ENCODE results near the gene MARCO.

MARCO gene

GRCh38 chr2:118991554-118991953, 49.6 kb downstream of the MARCO start:
- TF ChIP-seq ISL1 (CRISPR knock-in tag; IDR thresholded peaks at IDR 0.05) (no peak), GLIS3 (CRISPR knock-in tag; IDR thresholded peaks at IDR 0.05) (no peak), ZNF70 (CRISPR knock-in tag; IDR thresholded peaks at IDR 0.05) (no peak), ZFP3 (CRISPR knock-in tag; IDR thresholded peaks at IDR 0.05) (no peak), ARNTL (CRISPR knock-in tag; IDR thresholded peaks at IDR 0.05; ENCODE audit: borderline replicate concordance, low read depth) (no peak), ZC3H10 (CRISPR knock-in tag; IDR thresholded peaks at IDR 0.05) (no peak), TCF4 (CRISPR knock-in tag; IDR thresholded peaks at IDR 0.05; ENCODE audit: borderline replicate concordance) (no peak), CSDC2 (CRISPR knock-in tag; IDR thresholded peaks at IDR 0.05) (no peak), CSRNP3 (CRISPR knock-in tag; IDR thresholded peaks at IDR 0.05) (no peak), ZNF8 (CRISPR knock-in tag; IDR thresholded peaks at IDR 0.05) (no peak), RARB (CRISPR knock-in tag; IDR thresholded peaks at IDR 0.05) (no peak), SNAI2 (CRISPR knock-in tag; IDR thresholded peaks at IDR 0.05) (no peak)
- TF ChIP-seq, protein P1, sequence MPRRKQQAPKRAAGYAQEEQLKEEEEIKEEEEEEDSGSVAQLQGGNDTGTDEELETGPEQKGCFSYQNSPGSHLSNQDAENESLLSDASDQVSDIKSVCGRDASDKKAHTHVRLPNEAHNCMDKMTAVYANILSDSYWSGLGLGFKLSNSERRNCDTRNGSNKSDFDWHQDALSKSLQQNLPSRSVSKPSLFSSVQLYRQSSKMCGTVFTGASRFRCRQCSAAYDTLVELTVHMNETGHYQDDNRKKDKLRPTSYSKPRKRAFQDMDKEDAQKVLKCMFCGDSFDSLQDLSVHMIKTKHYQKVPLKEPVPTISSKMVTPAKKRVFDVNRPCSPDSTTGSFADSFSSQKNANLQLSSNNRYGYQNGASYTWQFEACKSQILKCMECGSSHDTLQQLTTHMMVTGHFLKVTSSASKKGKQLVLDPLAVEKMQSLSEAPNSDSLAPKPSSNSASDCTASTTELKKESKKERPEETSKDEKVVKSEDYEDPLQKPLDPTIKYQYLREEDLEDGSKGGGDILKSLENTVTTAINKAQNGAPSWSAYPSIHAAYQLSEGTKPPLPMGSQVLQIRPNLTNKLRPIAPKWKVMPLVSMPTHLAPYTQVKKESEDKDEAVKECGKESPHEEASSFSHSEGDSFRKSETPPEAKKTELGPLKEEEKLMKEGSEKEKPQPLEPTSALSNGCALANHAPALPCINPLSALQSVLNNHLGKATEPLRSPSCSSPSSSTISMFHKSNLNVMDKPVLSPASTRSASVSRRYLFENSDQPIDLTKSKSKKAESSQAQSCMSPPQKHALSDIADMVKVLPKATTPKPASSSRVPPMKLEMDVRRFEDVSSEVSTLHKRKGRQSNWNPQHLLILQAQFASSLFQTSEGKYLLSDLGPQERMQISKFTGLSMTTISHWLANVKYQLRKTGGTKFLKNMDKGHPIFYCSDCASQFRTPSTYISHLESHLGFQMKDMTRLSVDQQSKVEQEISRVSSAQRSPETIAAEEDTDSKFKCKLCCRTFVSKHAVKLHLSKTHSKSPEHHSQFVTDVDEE (CRISPR knock-in tag; IDR thresholded peaks at IDR 0.05): no peak
- TF ChIP-seq, protein P2, sequence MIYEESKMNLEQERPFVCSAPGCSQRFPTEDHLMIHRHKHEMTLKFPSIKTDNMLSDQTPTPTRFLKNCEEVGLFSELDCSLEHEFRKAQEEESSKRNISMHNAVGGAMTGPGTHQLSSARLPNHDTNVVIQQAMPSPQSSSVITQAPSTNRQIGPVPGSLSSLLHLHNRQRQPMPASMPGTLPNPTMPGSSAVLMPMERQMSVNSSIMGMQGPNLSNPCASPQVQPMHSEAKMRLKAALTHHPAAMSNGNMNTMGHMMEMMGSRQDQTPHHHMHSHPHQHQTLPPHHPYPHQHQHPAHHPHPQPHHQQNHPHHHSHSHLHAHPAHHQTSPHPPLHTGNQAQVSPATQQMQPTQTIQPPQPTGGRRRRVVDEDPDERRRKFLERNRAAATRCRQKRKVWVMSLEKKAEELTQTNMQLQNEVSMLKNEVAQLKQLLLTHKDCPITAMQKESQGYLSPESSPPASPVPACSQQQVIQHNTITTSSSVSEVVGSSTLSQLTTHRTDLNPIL (CRISPR knock-in tag; IDR thresholded peaks at IDR 0.05; ENCODE audit: low read depth): no peak
- no peak for ATAC-seq

GRCh38 chr2:118992740-118993391, 50.9 kb downstream of the MARCO start:
- TF ChIP-seq ZNF8 (CRISPR knock-in tag; IDR thresholded peaks at IDR 0.05) (no peak), ZC3H10 (CRISPR knock-in tag; IDR thresholded peaks at IDR 0.05) (no peak), CSRNP3 (CRISPR knock-in tag; IDR thresholded peaks at IDR 0.05) (no peak), PPARA (CRISPR knock-in tag; IDR thresholded peaks at IDR 0.05; ENCODE audit: borderline replicate concordance) (no peak), RARB (CRISPR knock-in tag; IDR thresholded peaks at IDR 0.05) (no peak), OSR1 (CRISPR knock-in tag; IDR thresholded peaks at IDR 0.05) (no peak), TOX (CRISPR knock-in tag; IDR thresholded peaks at IDR 0.05; ENCODE audit: borderline replicate concordance) (no peak), CSDC2 (CRISPR knock-in tag; IDR thresholded peaks at IDR 0.05) (no peak), PATZ1 (CRISPR knock-in tag; IDR thresholded peaks at IDR 0.05; ENCODE audit: borderline replicate concordance) (no peak), TCF4 (CRISPR knock-in tag; IDR thresholded peaks at IDR 0.05; ENCODE audit: borderline replicate concordance) (no peak), ISL1 (CRISPR knock-in tag; IDR thresholded peaks at IDR 0.05) (no peak), ZNF565 (CRISPR knock-in tag; conservative IDR thresholded peaks at IDR 0.05; ENCODE audit: low read depth) (no peak), ZFP3 (CRISPR knock-in tag; IDR thresholded peaks at IDR 0.05) (no peak), ARNTL (CRISPR knock-in tag; IDR thresholded peaks at IDR 0.05; ENCODE audit: borderline replicate concordance, low read depth) (no peak), ESRRG (CRISPR knock-in tag; IDR thresholded peaks at IDR 0.05) (no peak), ZNF70 (CRISPR knock-in tag; IDR thresholded peaks at IDR 0.05) (no peak)
- ATAC-seq: no peak

GRCh38 chr2:118993392-118993752, 51.4 kb downstream of the MARCO start:
- ATAC-seq: no peak
- TF ChIP-seq BACH2 (CRISPR knock-in tag; IDR thresholded peaks at IDR 0.05; ENCODE audit: borderline replicate concordance) (no peak), ZNF70 (CRISPR knock-in tag; IDR thresholded peaks at IDR 0.05) (no peak), GLIS3 (CRISPR knock-in tag; IDR thresholded peaks at IDR 0.05) (no peak), RARB (CRISPR knock-in tag; IDR thresholded peaks at IDR 0.05) (no peak), TOX (CRISPR knock-in tag; IDR thresholded peaks at IDR 0.05; ENCODE audit: borderline replicate concordance) (no peak), ZFP30 (CRISPR knock-in tag; IDR thresholded peaks at IDR 0.05) (no peak), TCF4 (CRISPR knock-in tag; IDR thresholded peaks at IDR 0.05; ENCODE audit: borderline replicate concordance) (no peak), ISL1 (CRISPR knock-in tag; IDR thresholded peaks at IDR 0.05) (no peak), ZNF8 (CRISPR knock-in tag; IDR thresholded peaks at IDR 0.05) (no peak), CSRNP3 (CRISPR knock-in tag; IDR thresholded peaks at IDR 0.05) (no peak), ESRRG (CRISPR knock-in tag; IDR thresholded peaks at IDR 0.05) (no peak), PPARA (CRISPR knock-in tag; IDR thresholded peaks at IDR 0.05; ENCODE audit: borderline replicate concordance) (no peak)
- TF ChIP-seq, protein P1 (CRISPR knock-in tag; IDR thresholded peaks at IDR 0.05): no peak

All from SK-N-SH treated with all-trans-retinoic acid at 6 μM for 48 hours (cell line).